AG08395 (cell line): Measurements from ENCODE around the gene PROSER2.
A peak's percentile ranks its signal among the peaks of the same experiment; 100 is the strongest.

Source experiments
- DNase-seq: peaks from one replicate; pipeline ENCODE4 v3.0.0; 2012; ENCODE audit warnings: mixed read lengths, low spot score

PROSER2 gene

GRCh38 chr10:11869219-11869618 lies 46.1 kb downstream of the PROSER2 start:
- DNase-seq: no peak

GRCh38 chr10:11869743-11870460 lies 46.7 kb downstream of the PROSER2 start:
- no peak for DNase-seq

- no peak for DNase-seq
Observed at GRCh38 chr10:11870461-11870780, 47.3 kb downstream of the PROSER2 start.

- no peak for DNase-seq
Observed at GRCh38 chr10:11870900-11871400, 47.8 kb downstream of the PROSER2 start.

- DNase-seq: no peak
Observed at GRCh38 chr10:11871466-11871865, 48.3 kb downstream of the PROSER2 start.

- no peak for DNase-seq
Observed at GRCh38 chr10:11874568-11875493, 51.7 kb downstream of the PROSER2 start.

- peak; percentile 99 for DNase-seq
Observed at GRCh38 chr10:11875494-11876281, 52.5 kb downstream of the PROSER2 start.

GRCh38 chr10:11876324-11876723 lies 53.2 kb downstream of the PROSER2 start:
- no peak for DNase-seq

GRCh38 chr10:11876805-11877590 lies 53.8 kb downstream of the PROSER2 start:
- DNase-seq: no peak

- no peak for DNase-seq
Observed at GRCh38 chr10:11877591-11877905, 54.4 kb downstream of the PROSER2 start.

GRCh38 chr10:11878776-11879175 lies 55.6 kb downstream of the PROSER2 start:
- no peak for DNase-seq

- no peak for DNase-seq
Observed at GRCh38 chr10:11879387-11880094, 56.4 kb downstream of the PROSER2 start.

GRCh38 chr10:11880151-11881029 lies 57.2 kb downstream of the PROSER2 start:
- DNase-seq: no peak

GRCh38 chr10:11881030-11881476 lies 57.9 kb downstream of the PROSER2 start:
- no peak for DNase-seq

- DNase-seq: peak; percentile 31
Observed at GRCh38 chr10:11881477-11882417, 58.6 kb downstream of the PROSER2 start.

- no peak for DNase-seq
Observed at GRCh38 chr10:11882646-11883375, 59.7 kb downstream of the PROSER2 start.

GRCh38 chr10:11884706-11885423 lies 61.7 kb downstream of the PROSER2 start:
- DNase-seq: no peak
